Measurements from ENCODE around the gene HOMER2.

GRCh38 chr15:82964890-82965289, 12.4 kb upstream of the HOMER2 start:
- no peak for TF ChIP-seq CTCF (conservative IDR thresholded peaks at IDR 0.05)
- TF ChIP-seq ZFX (IDR thresholded peaks at IDR 0.05): no peak

Measured in C4-2B (cell line).